SJSA1 (cell line): Measurements from ENCODE around the gene ZNF180. TPM values are rescaled to one million over a fixed set of nuclear protein-coding genes. Genes with fewer than 3 reads are reported as not detected.
"Not testable (repeated sequence)": the region's sequence is repeated elsewhere in the genome, so short reads cannot be mapped to it uniquely, and the experiment has no call there.

Experiments
- DNase-seq, 2 experiments: peaks; one replicate each; pipeline ENCODE4 v3.0.0-alpha.2; 2015 to 2020; ENCODE audit warnings: low spot score in 2 of 2, low read depth in 1 of 2
- H3K27ac ChIP-seq: fragments of 250-450 bp; sonication (Bioruptor Pico); 2 replicates; pipeline ENCODE4 v1.5.1; 2020; ENCODE audit warnings: mild to moderate bottlenecking, moderate library complexity
- H3K27me3 ChIP-seq: fragments of 250-450 bp; sonication (Bioruptor Pico); replicated peaks from 2 replicates; pipeline ENCODE4 v1.5.1; 2020; ENCODE audit warnings: mild to moderate bottlenecking, moderate library complexity
- H3K36me3 ChIP-seq: fragments of 250-450 bp; sonication (Bioruptor Pico); 2 replicates; pipeline ENCODE4 v1.5.1; 2020; ENCODE audit warnings: mild to moderate bottlenecking
- H3K4me1 ChIP-seq: fragments of 250-450 bp; sonication (Bioruptor Pico); replicated peaks from 2 replicates; pipeline ENCODE4 v1.6.1; 2021; ENCODE audit warnings: mild to moderate bottlenecking
- H3K4me3 ChIP-seq: fragments of 250-450 bp; sonication (Bioruptor Pico); 2 replicates; pipeline ENCODE4 v1.5.1; 2020; ENCODE audit warnings: mild to moderate bottlenecking
- H3K9me3 ChIP-seq: fragments of 250-450 bp; sonication (Bioruptor Pico); replicated peaks from 2 replicates; pipeline ENCODE4 v1.5.1; 2020; ENCODE audit warnings: mild to moderate bottlenecking
- total RNA-seq: library from RNA; depleted of rRNA; stranded (reverse); fragments of >200 nt; shearing (Covaris generic); gene quantifications from 2 replicates; pipeline ENCODE4 v1.2.3, GENCODE V29; 2014

ZNF180 gene
- total RNA-seq, 1 experiment from 2014 or later: 17.7 TPM

- H3K9me3 ChIP-seq: no peaks in the 10 kb centered on the region
- no peak for DNase-seq
- H3K4me1 ChIP-seq: peaks cover 6% of the 10 kb centered on the region
- H3K27me3 ChIP-seq: no peaks in the 10 kb centered on the region
- H3K36me3 ChIP-seq: no peaks in the 10 kb centered on the region
- H3K27ac ChIP-seq: no peak overlapping the region
- no peak overlapping the region for H3K4me3 ChIP-seq
Observed at GRCh38 chr19:44525721-44526430, 25.6 kb upstream of the ZNF180 start.

- Histone ChIP-seq H3K36me3 (no peaks in the 10 kb centered on the region), H3K27me3 (no peaks in the 10 kb centered on the region), H3K27ac (no peak overlapping the region), H3K4me1 (peaks cover 10% of the 10 kb centered on the region), H3K9me3 (no peaks in the 10 kb centered on the region), H3K4me3 (no peak overlapping the region)
- DNase-seq: no peak
Observed at GRCh38 chr19:44521370-44521769, 21.0 kb upstream of the ZNF180 start.

DNA sequence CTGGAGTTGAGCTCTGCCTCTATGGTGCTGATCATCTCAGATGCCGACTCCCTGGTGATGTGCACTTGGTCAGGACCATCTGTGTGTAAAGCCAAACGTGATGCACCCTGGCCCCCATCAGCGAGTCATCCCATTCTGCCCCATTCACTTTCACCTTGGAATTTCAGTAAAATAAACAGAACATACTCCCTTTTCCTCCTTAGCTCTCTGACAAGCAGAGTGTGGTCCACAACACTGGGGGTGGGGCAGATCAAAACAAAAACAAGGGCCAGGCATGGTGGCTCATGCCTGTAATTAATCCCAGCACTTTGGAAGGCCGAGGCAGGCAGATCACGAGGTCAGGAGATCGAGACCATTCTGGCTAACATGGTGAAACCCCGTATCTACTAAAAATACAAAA lies 16.8 kb upstream of the ZNF180 start:
- H3K27me3 ChIP-seq: no peaks in the 10 kb centered on the region
- no peak overlapping the region for H3K4me3 ChIP-seq
- H3K27ac ChIP-seq: no peak overlapping the region
- peaks cover 18% of the 10 kb centered on the region for H3K4me1 ChIP-seq
- H3K36me3 ChIP-seq: no peaks in the 10 kb centered on the region
- peak; percentile 53 to 62 for DNase-seq
- H3K9me3 ChIP-seq: no peaks in the 10 kb centered on the region

GRCh38 chr19:44515907-44516306 lies 15.6 kb upstream of the ZNF180 start:
- no peaks in the 10 kb centered on the region for H3K36me3 ChIP-seq
- DNase-seq: no peak
- no peaks in the 10 kb centered on the region for H3K9me3 ChIP-seq
- no peaks in the 10 kb centered on the region for H3K27me3 ChIP-seq
- H3K4me1 ChIP-seq: peaks cover 18% of the 10 kb centered on the region
- no peak overlapping the region for H3K4me3 ChIP-seq
- H3K27ac ChIP-seq: no peak overlapping the region

DNA sequence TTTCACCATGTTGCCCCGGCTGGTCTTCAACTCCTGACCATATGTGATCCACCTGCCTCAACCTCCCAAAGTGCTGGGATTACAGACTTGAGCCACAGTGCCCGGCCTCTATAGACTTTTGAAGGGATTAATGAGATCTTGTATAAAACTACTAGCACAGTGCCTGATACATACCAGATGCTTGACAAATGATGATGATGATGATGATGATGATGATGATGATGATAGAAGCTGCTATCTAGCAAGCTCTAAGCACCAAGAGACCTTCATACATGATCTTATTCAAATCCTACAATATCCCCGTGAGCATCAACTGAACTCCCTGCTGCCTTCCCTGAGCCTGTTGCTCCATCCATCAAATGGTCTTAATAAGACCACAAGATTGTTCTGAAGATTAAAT lies 14.7 kb upstream of the ZNF180 start:
- no peak overlapping the region for H3K27ac ChIP-seq

GRCh38 chr19:44512326-44513298 lies 12.3 kb upstream of the ZNF180 start:
- Histone ChIP-seq H3K4me1 (peaks cover 18% of the 10 kb centered on the region), H3K9me3 (no peaks in the 10 kb centered on the region), H3K36me3 (no peaks in the 10 kb centered on the region), H3K27ac (no peak overlapping the region), H3K27me3 (no peaks in the 10 kb centered on the region), H3K4me3 (no peak overlapping the region)
- peak; percentile 41 to 59 for DNase-seq

More for the DNA sequence above, 14.7 kb upstream of the ZNF180 start:
- H3K4me1 ChIP-seq: peaks cover 18% of the 10 kb centered on the region
- no peak overlapping the region for H3K4me3 ChIP-seq
- H3K36me3 ChIP-seq: no peaks in the 10 kb centered on the region
- H3K27me3 ChIP-seq: no peaks in the 10 kb centered on the region
- DNase-seq: no peak
- no peaks in the 10 kb centered on the region for H3K9me3 ChIP-seq

GRCh38 chr19:44509478-44509877 lies 9.2 kb upstream of the ZNF180 start:
- H3K27ac ChIP-seq: no peak overlapping the region
- no peaks in the 10 kb centered on the region for H3K36me3 ChIP-seq
- peaks cover 8% of the 10 kb centered on the region for H3K4me1 ChIP-seq
- no peaks in the 10 kb centered on the region; the same call in 1 of the 2 replicates for H3K9me3 ChIP-seq
- H3K27me3 ChIP-seq: no peaks in the 10 kb centered on the region
- DNase-seq: no peak
- no peak overlapping the region for H3K4me3 ChIP-seq

DNA sequence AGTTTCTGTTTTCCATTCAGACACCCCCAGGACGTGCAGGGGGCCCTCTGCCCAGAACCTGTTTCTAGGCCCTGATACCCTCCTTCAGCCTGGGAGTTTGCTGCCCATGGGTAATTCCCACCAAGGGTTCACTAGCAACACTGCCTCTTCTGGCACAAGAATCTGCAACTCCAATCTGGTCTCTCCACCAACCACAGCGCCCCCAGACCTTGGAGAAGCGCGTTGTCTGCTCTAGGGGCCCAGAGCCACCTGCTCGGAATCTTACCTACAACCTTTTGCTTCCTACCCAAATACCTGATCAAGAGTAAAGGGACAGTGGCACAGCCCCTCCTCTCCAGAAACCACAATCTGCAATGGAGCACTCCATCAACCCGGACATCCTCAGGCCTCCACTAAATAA lies 763 bp downstream of the ZNF180 start:
- H3K36me3 ChIP-seq: peaks cover 56% of the 10 kb centered on the region
- peak overlapping the region; percentile 71 for H3K4me3 ChIP-seq
- no peak overlapping the region for H3K27ac ChIP-seq
- peaks cover 39% of the 10 kb centered on the region for H3K9me3 ChIP-seq
- DNase-seq: no peak
- no peaks in the 10 kb centered on the region for H3K27me3 ChIP-seq
- H3K4me1 ChIP-seq: peaks cover 7% of the 10 kb centered on the region

DNA sequence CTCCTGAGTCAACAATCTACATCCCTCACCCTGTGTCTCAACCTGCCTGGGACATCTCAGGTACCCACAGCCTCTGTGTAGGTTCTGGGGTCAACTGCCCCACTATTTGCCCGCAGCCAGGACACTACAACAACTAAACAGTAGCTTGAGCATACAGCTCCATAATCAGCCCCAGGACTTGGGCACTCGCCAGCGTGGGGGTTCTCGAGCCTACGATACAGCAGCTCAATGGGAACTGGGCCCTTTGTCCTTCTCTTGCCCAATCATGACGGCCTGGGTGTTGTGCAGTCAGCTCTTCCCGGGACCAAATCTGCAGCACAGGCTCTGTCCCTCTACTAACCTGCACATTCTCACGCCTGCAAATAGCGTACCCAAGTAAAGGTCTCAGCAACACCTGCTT lies 1.3 kb downstream of the ZNF180 start:
- H3K4me3 ChIP-seq: no peak overlapping the region
- no peak overlapping the region for H3K27ac ChIP-seq

DNA sequence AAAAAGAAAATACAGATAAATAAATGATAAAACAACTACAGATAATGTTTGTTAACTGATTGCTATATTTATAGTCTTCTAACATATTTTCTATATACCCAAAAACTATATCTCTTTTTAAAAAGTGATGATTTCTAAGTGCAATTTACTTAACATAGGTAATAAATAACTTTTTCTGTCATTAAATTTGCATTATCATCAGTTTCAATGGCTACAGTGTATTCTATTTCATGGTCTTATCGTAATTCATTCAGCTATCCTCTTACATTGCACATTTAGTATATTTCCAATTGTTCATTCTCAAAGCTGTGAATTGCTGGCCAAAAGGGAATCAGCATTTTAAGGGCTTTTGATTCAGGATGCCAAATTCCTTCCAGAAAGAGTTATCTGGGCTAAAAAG lies 3.6 kb downstream of the ZNF180 start:
- Histone ChIP-seq H3K9me3 (peaks cover 62% of the 10 kb centered on the region), H3K27ac (no peak overlapping the region), H3K36me3 (peaks cover 84% of the 10 kb centered on the region), H3K4me3 (no peak overlapping the region), H3K27me3 (no peaks in the 10 kb centered on the region), H3K4me1 (peaks cover 7% of the 10 kb centered on the region)
- no peak for DNase-seq

More for the DNA sequence above, 1.3 kb downstream of the ZNF180 start:
- peaks cover 7% of the 10 kb centered on the region for H3K4me1 ChIP-seq
- no peak for DNase-seq
- H3K27me3 ChIP-seq: no peaks in the 10 kb centered on the region
- peaks cover 61% of the 10 kb centered on the region for H3K36me3 ChIP-seq
- H3K9me3 ChIP-seq: peaks cover 42% of the 10 kb centered on the region

DNA sequence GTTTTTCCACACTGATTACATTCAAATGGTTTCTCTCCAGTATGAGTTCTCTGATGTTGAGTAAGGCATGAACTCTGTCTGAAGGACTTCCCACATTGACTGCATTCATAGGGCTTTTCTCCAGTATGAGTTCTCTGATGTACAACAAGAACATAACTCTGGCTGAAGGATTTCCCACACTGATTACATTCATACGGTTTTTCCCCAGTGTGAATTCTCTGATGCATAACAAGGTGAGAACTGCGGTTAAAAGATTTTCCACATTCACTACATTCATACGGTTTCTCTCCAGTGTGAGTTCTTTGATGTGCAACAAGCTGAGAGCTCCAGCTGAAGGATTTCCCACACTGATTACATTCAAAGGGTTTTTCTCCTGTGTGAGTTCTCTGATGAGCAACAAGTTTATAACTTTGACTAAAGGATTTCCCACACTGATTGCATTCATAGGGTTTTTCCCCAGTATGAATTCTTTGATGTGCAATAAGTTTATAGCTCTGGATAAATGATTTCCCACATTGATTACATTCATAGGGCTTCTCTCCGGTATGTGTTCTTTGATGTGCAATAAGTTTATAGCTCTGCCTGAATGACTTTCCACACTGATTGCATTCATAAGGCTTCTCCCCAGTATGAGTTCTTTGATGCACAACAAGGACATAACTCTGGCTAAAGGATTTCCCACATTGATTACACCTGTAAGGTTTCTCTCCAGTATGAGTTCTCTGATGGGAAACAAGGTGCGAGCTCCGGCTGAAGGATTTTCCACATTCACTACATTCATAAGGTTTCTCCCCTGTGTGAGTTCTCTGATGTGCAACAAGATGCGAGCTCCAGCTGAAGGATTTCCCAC lies 23.5 kb downstream of the ZNF180 start:
- Histone ChIP-seq H3K4me3 (no peak overlapping the region), H3K4me1 (no peaks in the 10 kb centered on the region), H3K27me3 (no peaks in the 10 kb centered on the region), H3K27ac (no peak overlapping the region), H3K36me3 (peaks cover 74% of the 10 kb centered on the region), H3K9me3 (peaks cover 83% of the 10 kb centered on the region)
- peak in 1 of 2 experiments; percentile 39 for DNase-seq

DNA sequence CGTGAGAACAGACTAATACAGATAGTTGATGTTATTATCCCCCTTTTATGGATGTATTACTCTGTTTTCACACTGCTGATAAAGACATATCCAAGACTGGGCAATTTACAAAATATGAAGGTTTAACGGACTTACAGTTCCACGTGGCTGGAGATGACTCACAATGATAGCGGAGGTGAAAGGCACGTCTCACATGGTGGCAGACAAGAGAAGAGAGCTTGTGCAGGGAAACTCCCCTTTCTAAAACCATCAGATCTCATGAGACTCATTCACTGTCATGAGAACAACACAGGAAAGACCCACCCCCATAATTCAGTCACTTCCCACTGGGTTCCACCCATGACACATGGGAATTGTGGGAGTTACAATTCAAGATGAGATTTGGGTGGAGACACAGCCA lies 31.6 kb downstream of the ZNF180 start:
- not testable (repeated sequence) for H3K27ac ChIP-seq

GRCh38 chr19:44462600-44463286 lies 37.6 kb downstream of the ZNF180 start:
- H3K36me3 ChIP-seq, H3K4me1 ChIP-seq, H3K27me3 ChIP-seq, DNase-seq, H3K9me3 ChIP-seq, H3K4me3 ChIP-seq, H3K27ac ChIP-seq: not testable (repeated sequence)

More for the DNA sequence above, 31.6 kb downstream of the ZNF180 start:
- H3K27me3 ChIP-seq, H3K4me1 ChIP-seq, H3K4me3 ChIP-seq, DNase-seq, H3K36me3 ChIP-seq: not testable (repeated sequence)
- peaks cover 13% of the 10 kb centered on the region for H3K9me3 ChIP-seq
